CD4-positive, alpha-beta T cell (primary cell): Measurements from ENCODE around the gene DDX60. TPM values are rescaled to one million over a fixed set of nuclear protein-coding genes. Genes with fewer than 3 reads are reported as not detected.

Experiments used
- ATAC-seq: fragments of 200-7000 bp; cut with Tn5 transposase; one replicate; pipeline ENCODE4 v1.10.0; 2022; ENCODE audit warnings: mild to moderate bottlenecking; ENCODE audit not compliant: poor library complexity
- CTCF ChIA-PET: fragments of 350-600 bp; sonication (Branson Sonifier 250); formaldehyde crosslinking; loops from one replicate; lab custom pipeline; 2021; ENCODE audit warnings: antibody characterized with exemption, inconsistent platforms; lab: Charles Lee
- POLR2A ChIA-PET: fragments of 350-600 bp; sonication (Branson Sonifier 250); formaldehyde crosslinking; loops from one replicate; lab custom pipeline; 2021; ENCODE audit warnings: antibody characterized with exemption, inconsistent platforms; lab: Charles Lee
- DNase-seq, 14 experiments: peaks; one replicate each; pipeline ENCODE4 v3.0.0-alpha.2; 2013 to 2020; ENCODE audit warnings: mixed read lengths in 2 of 14
- H3K27ac ChIP-seq, 2 donors: one replicate each; pipeline versions ENCODE4 v1.5.1 to v1.7.0; 2013; ENCODE audit warnings: low read length in 2 of 2, low read depth in 1 of 2, mild to moderate bottlenecking in 1 of 2
- H3K27me3 ChIP-seq, 2 experiments: 1 replicate in 1 of 2; 2 replicates in 1 of 2; pipeline versions ENCODE4 v1.6.1 to v1.7.0; 2013; ENCODE audit warnings: low read length in 2 of 2, control low read depth in 1 of 2, mild to moderate bottlenecking in 1 of 2, moderate library complexity in 1 of 2; ENCODE audit not compliant: insufficient read depth in 2 of 2, control insufficient read depth in 1 of 2
- H3K36me3 ChIP-seq: one replicate; pipeline ENCODE4 v1.6.1; 2013; ENCODE audit warnings: low read length, control low read depth; ENCODE audit not compliant: insufficient read depth
- H3K4me1 ChIP-seq: one replicate; pipeline ENCODE4 v1.6.1; 2013; ENCODE audit warnings: low read length, control low read depth; ENCODE audit not compliant: insufficient read depth
- H3K4me3 ChIP-seq: one replicate; pipeline ENCODE4 v1.5.1; 2013; ENCODE audit warnings: mild to moderate bottlenecking, low read length, moderate library complexity
- H3K9me3 ChIP-seq, 2 experiments: 1 replicate in 1 of 2; 2 replicates in 1 of 2; pipeline versions ENCODE4 v1.6.1 to v1.7.0; 2013; ENCODE audit warnings: low read length in 2 of 2, mild to moderate bottlenecking in 2 of 2, control low read depth in 1 of 2, moderate library complexity in 1 of 2; ENCODE audit not compliant: control insufficient read depth in 1 of 2, insufficient read depth in 1 of 2
- H3K27ac Mint-ChIP-seq: one replicate; pipeline ENCODE4 v1.8.0; 2020; ENCODE audit warnings: mixed read lengths
- H3K27me3 Mint-ChIP-seq: one replicate; pipeline ENCODE4 v1.8.0; 2021; ENCODE audit warnings: mixed read lengths
- H3K36me3 Mint-ChIP-seq: one replicate; pipeline ENCODE4 v1.8.0; 2021; ENCODE audit warnings: low read depth, mixed read lengths
- H3K4me1 Mint-ChIP-seq: one replicate; pipeline ENCODE4 v1.8.0; 2021; ENCODE audit warnings: low read depth, mixed read lengths
- H3K4me3 Mint-ChIP-seq: one replicate; pipeline ENCODE4 v1.8.0; 2020; ENCODE audit warnings: mild to moderate bottlenecking, mixed read lengths
- H3K9me3 Mint-ChIP-seq: one replicate; pipeline ENCODE4 v1.8.0; 2020; ENCODE audit warnings: mixed read lengths
- CTCF ChIP-seq: fragments of 200-600 bp; IDR thresholded peaks from one replicate; pipeline ENCODE4 v1.8.0; 2022; ENCODE audit warnings: antibody characterized with exemption, mild to moderate bottlenecking
- intact Hi-C, 2 experiments: fragments of 100-400 bp; cut with DNase I in 1 of 2; cut with micrococcal nuclease in 1 of 2; formaldehyde crosslinking; loops; one replicate each; pipeline versions ENCODE4 v1.15.1 to v1.9.0; 2023 to 2025; cut with DNase I, micrococcal nuclease
- polyA plus RNA-seq, 2 donors: library from polyadenylated mRNA; unstranded; fragments of 120-200 nt; gene quantifications; one replicate each; pipeline ENCODE4 v1.2.1, GENCODE V29; 2013
- total RNA-seq, 174 experiments: library from RNA in 2 of 174; stranded (reverse) in 2 of 174; gene quantifications; one replicate each; pipeline ENCODE4 v1.2.3 and lab custom pipeline; 2021 to 2026

The DDX60 gene
- total RNA-seq (10 to 100 TPM; 11.9 to 12.2 TPM), total RNA-seq (lab: John Stamatoyannopoulos, UW) (9.2 to 635 (median 116) reads per million in 172 experiments)
- 29.7 TPM for polyA plus RNA-seq (2013, experiment 1 of 2)
- 22.7 TPM for polyA plus RNA-seq (2013, experiment 2 of 2)

- CTCF ChIA-PET = interaction anchor here (0.6 to 2.0 kb wide), 3 partner anchors 9 to 58 kb away, joined by 4 to 6 read pairs (median 4); no protein-coding TSS in a partner anchor
- H3K9me3 Mint-ChIP-seq = no peaks in the 10 kb centered on the region
- Histone ChIP-seq H3K36me3 (no peaks in the 10 kb centered on the region), H3K4me1 (peaks cover 12% of the 10 kb centered on the region), H3K4me3 (peak within 1 kb of the TSS; percentile 94), H3K27ac (peak within 1 kb of the TSS; percentile 94 to 97), H3K27me3 (no peaks in the 10 kb centered on the region), H3K9me3 (no peaks in the 10 kb centered on the region)
- POLR2A ChIA-PET = interaction anchor here (0.5 to 4.0 kb wide), 12 partner anchors 9 to 1293 kb away, joined by 3 to 43 read pairs (median 4); partner anchors contain the start of genes CBR4 and DDX60L
- no peak for TF ChIP-seq CTCF
- intact Hi-C loops = loop anchor here (1.0 to 10.0 kb wide), 6 partner anchors 160 to 1706 kb away; partner anchors contain the start of genes DDX60L (in 1 of the 2), HPF1 (in 1 of the 2), MFAP3L (in 1 of the 2) and NEK1 (in 1 of the 2)
- H3K4me1 Mint-ChIP-seq = peaks cover 67% of the 10 kb centered on the region
- peak; percentile 92 for ATAC-seq
- H3K4me3 Mint-ChIP-seq = peak within 1 kb of the TSS; percentile 99
- peak within 1 kb of the TSS; percentile 100 for H3K27ac Mint-ChIP-seq
- peaks cover 13% of the 10 kb centered on the region for H3K36me3 Mint-ChIP-seq
- H3K27me3 Mint-ChIP-seq = no peaks in the 10 kb centered on the region
- DNase-seq = peak; percentile 69 to 94 (median 83)
Observed at GRCh38 chr4:168318266-168318895, at the start of gene DDX60. TSS of gene DDX60 (minus strand) at chr4:168318752. CDS start at chr4:168311259, 7,493 bp downstream.

GRCh38 chr4:168367065-168367464, 48.5 kb upstream of the DDX60 start:
- H3K27me3 ChIP-seq = no peaks in the 10 kb centered on the region
- Mint-ChIP-seq H3K27me3 (no peaks in the 10 kb centered on the region), H3K4me3 (no peak overlapping the region), H3K27ac (no peak overlapping the region), H3K9me3 (peaks cover 5% of the 10 kb centered on the region), H3K36me3 (peaks cover 95% of the 10 kb centered on the region), H3K4me1 (peaks cover 22% of the 10 kb centered on the region)
- peaks cover 0 to 9% of the 10 kb centered on the region in 2 experiments for H3K9me3 ChIP-seq
- no peak overlapping the region for H3K4me3 ChIP-seq
- no peak for DNase-seq
- POLR2A ChIA-PET = no interaction called here
- TF ChIP-seq CTCF = no peak
- peaks cover 41% of the 10 kb centered on the region for H3K36me3 ChIP-seq
- no peak overlapping the region for H3K27ac ChIP-seq
- intact Hi-C loops = no loop called here
- CTCF ChIA-PET = no interaction called here
- ATAC-seq = no peak
- no peaks in the 10 kb centered on the region for H3K4me1 ChIP-seq

GRCh38 chr4:168362025-168362401, 43.5 kb upstream of the DDX60 start:
- Mint-ChIP-seq H3K27ac (no peak overlapping the region), H3K36me3 (peaks cover 99% of the 10 kb centered on the region), H3K9me3 (peaks cover 14% of the 10 kb centered on the region), H3K27me3 (no peaks in the 10 kb centered on the region), H3K4me1 (peaks cover 22% of the 10 kb centered on the region), H3K4me3 (no peak overlapping the region)
- H3K27ac ChIP-seq = no peak overlapping the region
- intact Hi-C loops = no loop called here
- DNase-seq (no peak), ATAC-seq (no peak)
- peaks cover 68% of the 10 kb centered on the region for H3K36me3 ChIP-seq
- TF ChIP-seq CTCF = no peak
- ChIA-PET CTCF (no interaction called here), POLR2A (no interaction called here)
- H3K9me3 ChIP-seq = peaks cover 0 to 5% of the 10 kb centered on the region in 2 experiments
- no peaks in the 10 kb centered on the region for H3K27me3 ChIP-seq
- H3K4me3 ChIP-seq = no peak overlapping the region
- no peaks in the 10 kb centered on the region for H3K4me1 ChIP-seq
